Fibroblast of lung (primary cell): ENCODE measurements around the gene RNASEH2A. TPM values are rescaled to one million over a fixed set of nuclear protein-coding genes. Genes with fewer than 3 reads are reported as not detected.

Experiments used
- DNase-seq, 2 donors: peaks; one replicate each; pipeline versions ENCODE4 v3.0.0 to v3.0.0-alpha.2; 2010; ENCODE audit warnings: low read depth in 2 of 2
- H2AFZ ChIP-seq: 2 replicates; pipeline ENCODE4 v1.5.1; 2012; ENCODE audit warnings: low read length, control low read depth, inconsistent platforms
- H3K27ac ChIP-seq: 2 replicates; pipeline ENCODE4 v1.5.1; 2011; ENCODE audit warnings: low read length, control low read depth; ENCODE audit not compliant: insufficient read depth
- H3K27me3 ChIP-seq: 2 replicates; pipeline ENCODE4 v1.5.1; 2011; ENCODE audit warnings: mild to moderate bottlenecking, low read length; ENCODE audit not compliant: control insufficient read depth, insufficient read depth
- H3K36me3 ChIP-seq: 2 replicates; pipeline ENCODE4 v1.5.1; 2011; ENCODE audit warnings: low read length; ENCODE audit not compliant: control insufficient read depth, insufficient read depth
- H3K4me1 ChIP-seq: 2 replicates; pipeline ENCODE4 v1.5.1; 2011; ENCODE audit warnings: low read length; ENCODE audit not compliant: control insufficient read depth, insufficient read depth; ENCODE audit errors: extremely low read depth
- H3K4me2 ChIP-seq: 2 replicates; pipeline ENCODE4 v1.5.1; 2011; ENCODE audit warnings: low read length, control low read depth; ENCODE audit not compliant: insufficient read depth; ENCODE audit errors: extremely low read depth
- H3K4me3 ChIP-seq, 4 experiments: fragments of 200-600 bp in 1 of 4; sonication (generic) in 1 of 4; replicated peaks in 1 of 4; 2 replicates each; pipeline ENCODE4 v1.5.1; 2011 to 2016; ENCODE audit warnings: low read length in 4 of 4, low read depth in 3 of 4, mild to moderate bottlenecking in 3 of 4, control low read depth in 2 of 4, inconsistent platforms in 1 of 4, mixed read lengths in 1 of 4; ENCODE audit not compliant: insufficient read depth in 1 of 4; ENCODE audit errors: control extremely low read depth in 1 of 4
- H3K79me2 ChIP-seq: 2 replicates; pipeline ENCODE4 v1.5.1; 2012; ENCODE audit warnings: mild to moderate bottlenecking, low read length, inconsistent platforms; ENCODE audit not compliant: control insufficient read depth, insufficient read depth
- H3K9ac ChIP-seq: 2 replicates; pipeline ENCODE4 v1.5.1; 2011; ENCODE audit warnings: mild to moderate bottlenecking, low read length, control low read depth; ENCODE audit not compliant: insufficient read depth
- H3K9me3 ChIP-seq: 2 replicates; pipeline ENCODE4 v1.5.1; 2012; ENCODE audit warnings: low read depth, low read length; ENCODE audit not compliant: control insufficient read depth, insufficient read depth
- H4K20me1 ChIP-seq: 2 replicates; pipeline ENCODE4 v1.5.1; 2011; ENCODE audit warnings: low read length; ENCODE audit not compliant: control insufficient read depth, insufficient read depth; ENCODE audit errors: extremely low read depth
- EZH2 ChIP-seq: IDR thresholded peaks from 2 replicates; pipeline ENCODE4 v1.5.1; 2012; ENCODE audit warnings: low read length, control low read depth, mild to moderate bottlenecking; ENCODE audit errors: missing control alignments
- polyA plus RNA-seq, 2 donors: library from polyadenylated mRNA; depleted of rRNA in 1 of 2; stranded (reverse) in 1 of 2; unstranded in 1 of 2; fragments of >200 nt; gene quantifications; 2 replicates each; pipeline ENCODE4 v1.2.1, GENCODE V29; 2011 to 2012; ENCODE audit warnings: missing spikeins in 1 of 2
- total RNA-seq: library from RNA; depleted of rRNA; stranded (reverse); fragments of >200 nt; gene quantifications from 2 replicates; pipeline ENCODE4 v1.2.1, GENCODE V29; 2014
- TF ChIP-seq, protein P1 (sequence below), 2 donors: IDR thresholded peaks in 1 of 2; conservative IDR thresholded peaks in 1 of 2; 1 replicate in 1 of 2; 2 replicates in 1 of 2; pipeline ENCODE4 v1.5.1; 2011 to 2012; ENCODE audit warnings: low read length in 2 of 2, control low read depth in 1 of 2, inconsistent platforms in 1 of 2, low read depth in 1 of 2, mild to moderate bottlenecking in 1 of 2

RNASEH2A gene
- total and polyA plus RNA-seq, 2 donors (not counting 1 experiment from before 2014, with no cell fraction given) = 8.9 to 14.3 TPM

GRCh38 chr19:12836529-12836863 is 30.1 kb downstream of the RNASEH2A start:
- Histone ChIP-seq H3K36me3 (no peaks in the 10 kb centered on the region), H4K20me1 (no peaks in the 10 kb centered on the region), H3K4me1 (peaks cover 3% of the 10 kb centered on the region), H3K79me2 (no peaks in the 10 kb centered on the region), H3K27ac (no peak overlapping the region), H3K9me3 (no peaks in the 10 kb centered on the region), H3K9ac (no peak overlapping the region), H3K4me2 (no peak overlapping the region), H3K4me3 (no peak overlapping the region), H2AFZ (no peak overlapping the region), H3K27me3 (peaks cover 67% of the 10 kb centered on the region)
- peak; percentile 4 for TF ChIP-seq EZH2
- TF ChIP-seq, protein P1, sequence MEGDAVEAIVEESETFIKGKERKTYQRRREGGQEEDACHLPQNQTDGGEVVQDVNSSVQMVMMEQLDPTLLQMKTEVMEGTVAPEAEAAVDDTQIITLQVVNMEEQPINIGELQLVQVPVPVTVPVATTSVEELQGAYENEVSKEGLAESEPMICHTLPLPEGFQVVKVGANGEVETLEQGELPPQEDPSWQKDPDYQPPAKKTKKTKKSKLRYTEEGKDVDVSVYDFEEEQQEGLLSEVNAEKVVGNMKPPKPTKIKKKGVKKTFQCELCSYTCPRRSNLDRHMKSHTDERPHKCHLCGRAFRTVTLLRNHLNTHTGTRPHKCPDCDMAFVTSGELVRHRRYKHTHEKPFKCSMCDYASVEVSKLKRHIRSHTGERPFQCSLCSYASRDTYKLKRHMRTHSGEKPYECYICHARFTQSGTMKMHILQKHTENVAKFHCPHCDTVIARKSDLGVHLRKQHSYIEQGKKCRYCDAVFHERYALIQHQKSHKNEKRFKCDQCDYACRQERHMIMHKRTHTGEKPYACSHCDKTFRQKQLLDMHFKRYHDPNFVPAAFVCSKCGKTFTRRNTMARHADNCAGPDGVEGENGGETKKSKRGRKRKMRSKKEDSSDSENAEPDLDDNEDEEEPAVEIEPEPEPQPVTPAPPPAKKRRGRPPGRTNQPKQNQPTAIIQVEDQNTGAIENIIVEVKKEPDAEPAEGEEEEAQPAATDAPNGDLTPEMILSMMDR (conservative IDR thresholded peaks at IDR 0.05 in 1 of 2, IDR thresholded peaks at IDR 0.05 in 1 of 2; ENCODE audit: low read depth in 1 of 2, low read length in 2 of 2) = no peak
- no peak for DNase-seq

DNA sequence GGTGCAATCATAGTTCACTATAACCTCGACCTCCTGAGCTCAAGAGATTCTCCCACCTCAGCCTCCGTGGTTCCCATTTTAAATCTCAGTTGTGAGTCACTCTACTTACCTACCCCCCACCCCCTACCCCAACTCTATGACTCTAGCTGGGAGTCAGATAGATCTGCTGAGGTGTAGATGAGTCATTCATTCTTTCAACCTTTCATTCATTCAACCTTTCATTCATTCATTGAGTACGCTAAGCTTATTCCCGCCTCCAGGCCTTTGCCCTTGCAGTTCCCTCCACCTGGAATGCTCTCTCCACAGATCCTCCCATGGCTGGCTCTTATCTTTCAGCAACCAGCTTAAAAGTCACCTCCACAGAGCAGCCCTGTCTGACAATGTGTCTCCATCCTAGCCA is 30.8 kb downstream of the RNASEH2A start:
- Histone ChIP-seq H3K4me2 (no peak overlapping the region), H3K9ac (no peak overlapping the region), H3K4me1 (peaks cover 3% of the 10 kb centered on the region), H4K20me1 (no peaks in the 10 kb centered on the region), H3K27me3 (peaks cover 71% of the 10 kb centered on the region), H3K79me2 (no peaks in the 10 kb centered on the region), H2AFZ (no peak overlapping the region), H3K27ac (no peak overlapping the region), H3K36me3 (no peaks in the 10 kb centered on the region), H3K4me3 (no peak overlapping the region), H3K9me3 (no peaks in the 10 kb centered on the region)
- DNase-seq = no peak
- no peak for TF ChIP-seq EZH2
- TF ChIP-seq, protein P1 (conservative IDR thresholded peaks at IDR 0.05 in 1 of 2, IDR thresholded peaks at IDR 0.05 in 1 of 2; ENCODE audit: low read depth in 1 of 2, low read length in 2 of 2) = no peak

DNA sequence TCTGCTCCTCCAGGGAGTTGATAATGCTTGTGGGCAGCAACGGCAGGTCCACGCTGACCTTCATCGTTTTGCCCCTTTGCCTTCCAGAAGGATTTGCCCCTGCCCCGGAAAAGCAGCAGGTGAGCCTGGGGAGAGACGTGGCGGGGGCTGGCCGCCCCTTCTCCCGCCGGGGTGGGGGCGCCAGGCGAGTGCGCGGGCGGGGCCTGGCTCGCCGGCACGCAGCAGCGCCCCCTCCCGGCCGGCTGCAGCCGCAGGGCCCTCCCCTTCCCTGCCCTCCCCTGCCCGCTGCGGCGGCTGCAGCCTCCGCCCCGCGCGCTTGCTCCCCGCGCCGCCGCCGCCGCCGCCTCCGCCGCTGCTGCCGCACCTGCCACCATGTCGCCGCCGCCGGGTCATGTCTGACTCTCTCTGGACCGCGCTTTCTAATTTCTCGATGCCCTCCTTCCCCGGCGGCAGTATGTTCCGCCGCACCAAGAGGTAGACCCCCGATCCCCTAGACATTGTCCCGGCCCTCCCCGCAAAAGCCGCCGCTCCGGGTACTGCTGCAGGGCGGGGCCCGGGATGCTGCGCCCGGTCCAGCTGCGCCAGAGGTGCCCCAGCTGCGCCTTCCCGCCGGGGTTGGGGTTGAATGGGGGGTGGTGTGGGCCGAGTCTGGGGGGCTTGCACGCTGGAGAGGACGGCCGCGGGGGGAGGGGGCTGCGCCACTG is 31.9 kb downstream of the RNASEH2A start, which contains the start of gene MAST1:
MAST1 (plus strand) TSS at position 334 of the 704 bp plus-strand sequence; CDS start at position 392, 58 bp downstream.
- no peaks in the 10 kb centered on the region for H4K20me1 ChIP-seq
- peaks cover 3% of the 10 kb centered on the region for H3K4me1 ChIP-seq
- peak within 1 kb of the TSS; percentile 35 for H3K4me2 ChIP-seq
- peak; percentile 87 for TF ChIP-seq EZH2
- TF ChIP-seq, protein P1 (conservative IDR thresholded peaks at IDR 0.05 in 1 of 2, IDR thresholded peaks at IDR 0.05 in 1 of 2; ENCODE audit: low read depth in 1 of 2, low read length in 2 of 2) = no peak
- H3K9ac ChIP-seq = no peak within 1 kb of the TSS
- DNase-seq = no peak
- H3K9me3 ChIP-seq = no peaks in the 10 kb centered on the region
- no peak within 1 kb of the TSS for H3K27ac ChIP-seq
- H3K4me3 ChIP-seq = peak within 1 kb of the TSS in 2 of 4 experiments; percentile 16 to 28
- peaks cover 66% of the 10 kb centered on the region for H3K27me3 ChIP-seq
- H3K79me2 ChIP-seq = no peaks in the 10 kb centered on the region
- no peak within 1 kb of the TSS for H2AFZ ChIP-seq
- no peaks in the 10 kb centered on the region for H3K36me3 ChIP-seq
